Measurements from ENCODE around the gene LELP1. TPM values are rescaled to one million over a fixed set of nuclear protein-coding genes. Genes with fewer than 3 reads are reported as not detected.

Gene LELP1
- total and polyA plus RNA-seq, 2 of the 8 experiments (the other 6 are each of a cell fraction or from before 2014, with no cell fraction given) = not detected

DNA sequence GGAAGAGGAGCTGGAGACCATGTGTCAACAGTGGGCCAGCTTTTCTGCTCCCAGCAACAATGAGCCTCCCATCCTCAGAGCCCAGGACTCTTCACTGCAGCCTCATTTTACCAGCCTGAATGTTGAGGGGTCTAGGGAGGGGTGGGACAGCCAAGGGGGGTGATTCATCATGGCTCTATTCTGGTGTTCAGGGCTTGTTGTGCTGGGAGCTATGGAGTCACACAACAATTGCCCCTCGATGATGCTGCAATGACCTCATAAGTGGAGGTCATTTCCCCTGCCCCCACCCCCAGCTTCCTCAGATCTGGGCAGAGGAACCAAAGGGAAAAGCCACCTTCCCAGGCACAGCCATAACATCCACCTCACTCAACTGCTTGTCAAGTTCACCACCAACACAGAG lies at the start of gene LELP1 (continued):
- TF ChIP-seq, protein P1, sequence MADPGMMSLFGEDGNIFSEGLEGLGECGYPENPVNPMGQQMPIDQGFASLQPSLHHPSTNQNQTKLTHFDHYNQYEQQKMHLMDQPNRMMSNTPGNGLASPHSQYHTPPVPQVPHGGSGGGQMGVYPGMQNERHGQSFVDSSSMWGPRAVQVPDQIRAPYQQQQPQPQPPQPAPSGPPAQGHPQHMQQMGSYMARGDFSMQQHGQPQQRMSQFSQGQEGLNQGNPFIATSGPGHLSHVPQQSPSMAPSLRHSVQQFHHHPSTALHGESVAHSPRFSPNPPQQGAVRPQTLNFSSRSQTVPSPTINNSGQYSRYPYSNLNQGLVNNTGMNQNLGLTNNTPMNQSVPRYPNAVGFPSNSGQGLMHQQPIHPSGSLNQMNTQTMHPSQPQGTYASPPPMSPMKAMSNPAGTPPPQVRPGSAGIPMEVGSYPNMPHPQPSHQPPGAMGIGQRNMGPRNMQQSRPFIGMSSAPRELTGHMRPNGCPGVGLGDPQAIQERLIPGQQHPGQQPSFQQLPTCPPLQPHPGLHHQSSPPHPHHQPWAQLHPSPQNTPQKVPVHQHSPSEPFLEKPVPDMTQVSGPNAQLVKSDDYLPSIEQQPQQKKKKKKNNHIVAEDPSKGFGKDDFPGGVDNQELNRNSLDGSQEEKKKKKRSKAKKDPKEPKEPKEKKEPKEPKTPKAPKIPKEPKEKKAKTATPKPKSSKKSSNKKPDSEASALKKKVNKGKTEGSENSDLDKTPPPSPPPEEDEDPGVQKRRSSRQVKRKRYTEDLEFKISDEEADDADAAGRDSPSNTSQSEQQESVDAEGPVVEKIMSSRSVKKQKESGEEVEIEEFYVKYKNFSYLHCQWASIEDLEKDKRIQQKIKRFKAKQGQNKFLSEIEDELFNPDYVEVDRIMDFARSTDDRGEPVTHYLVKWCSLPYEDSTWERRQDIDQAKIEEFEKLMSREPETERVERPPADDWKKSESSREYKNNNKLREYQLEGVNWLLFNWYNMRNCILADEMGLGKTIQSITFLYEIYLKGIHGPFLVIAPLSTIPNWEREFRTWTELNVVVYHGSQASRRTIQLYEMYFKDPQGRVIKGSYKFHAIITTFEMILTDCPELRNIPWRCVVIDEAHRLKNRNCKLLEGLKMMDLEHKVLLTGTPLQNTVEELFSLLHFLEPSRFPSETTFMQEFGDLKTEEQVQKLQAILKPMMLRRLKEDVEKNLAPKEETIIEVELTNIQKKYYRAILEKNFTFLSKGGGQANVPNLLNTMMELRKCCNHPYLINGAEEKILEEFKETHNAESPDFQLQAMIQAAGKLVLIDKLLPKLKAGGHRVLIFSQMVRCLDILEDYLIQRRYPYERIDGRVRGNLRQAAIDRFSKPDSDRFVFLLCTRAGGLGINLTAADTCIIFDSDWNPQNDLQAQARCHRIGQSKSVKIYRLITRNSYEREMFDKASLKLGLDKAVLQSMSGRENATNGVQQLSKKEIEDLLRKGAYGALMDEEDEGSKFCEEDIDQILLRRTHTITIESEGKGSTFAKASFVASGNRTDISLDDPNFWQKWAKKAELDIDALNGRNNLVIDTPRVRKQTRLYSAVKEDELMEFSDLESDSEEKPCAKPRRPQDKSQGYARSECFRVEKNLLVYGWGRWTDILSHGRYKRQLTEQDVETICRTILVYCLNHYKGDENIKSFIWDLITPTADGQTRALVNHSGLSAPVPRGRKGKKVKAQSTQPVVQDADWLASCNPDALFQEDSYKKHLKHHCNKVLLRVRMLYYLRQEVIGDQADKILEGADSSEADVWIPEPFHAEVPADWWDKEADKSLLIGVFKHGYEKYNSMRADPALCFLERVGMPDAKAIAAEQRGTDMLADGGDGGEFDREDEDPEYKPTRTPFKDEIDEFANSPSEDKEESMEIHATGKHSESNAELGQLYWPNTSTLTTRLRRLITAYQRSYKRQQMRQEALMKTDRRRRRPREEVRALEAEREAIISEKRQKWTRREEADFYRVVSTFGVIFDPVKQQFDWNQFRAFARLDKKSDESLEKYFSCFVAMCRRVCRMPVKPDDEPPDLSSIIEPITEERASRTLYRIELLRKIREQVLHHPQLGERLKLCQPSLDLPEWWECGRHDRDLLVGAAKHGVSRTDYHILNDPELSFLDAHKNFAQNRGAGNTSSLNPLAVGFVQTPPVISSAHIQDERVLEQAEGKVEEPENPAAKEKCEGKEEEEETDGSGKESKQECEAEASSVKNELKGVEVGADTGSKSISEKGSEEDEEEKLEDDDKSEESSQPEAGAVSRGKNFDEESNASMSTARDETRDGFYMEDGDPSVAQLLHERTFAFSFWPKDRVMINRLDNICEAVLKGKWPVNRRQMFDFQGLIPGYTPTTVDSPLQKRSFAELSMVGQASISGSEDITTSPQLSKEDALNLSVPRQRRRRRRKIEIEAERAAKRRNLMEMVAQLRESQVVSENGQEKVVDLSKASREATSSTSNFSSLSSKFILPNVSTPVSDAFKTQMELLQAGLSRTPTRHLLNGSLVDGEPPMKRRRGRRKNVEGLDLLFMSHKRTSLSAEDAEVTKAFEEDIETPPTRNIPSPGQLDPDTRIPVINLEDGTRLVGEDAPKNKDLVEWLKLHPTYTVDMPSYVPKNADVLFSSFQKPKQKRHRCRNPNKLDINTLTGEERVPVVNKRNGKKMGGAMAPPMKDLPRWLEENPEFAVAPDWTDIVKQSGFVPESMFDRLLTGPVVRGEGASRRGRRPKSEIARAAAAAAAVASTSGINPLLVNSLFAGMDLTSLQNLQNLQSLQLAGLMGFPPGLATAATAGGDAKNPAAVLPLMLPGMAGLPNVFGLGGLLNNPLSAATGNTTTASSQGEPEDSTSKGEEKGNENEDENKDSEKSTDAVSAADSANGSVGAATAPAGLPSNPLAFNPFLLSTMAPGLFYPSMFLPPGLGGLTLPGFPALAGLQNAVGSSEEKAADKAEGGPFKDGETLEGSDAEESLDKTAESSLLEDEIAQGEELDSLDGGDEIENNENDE (IDR thresholded peaks at IDR 0.05; ENCODE audit: insufficient replicate concordance, low read length) = no peak
- TF ChIP-seq NANOG (IDR thresholded peaks at IDR 0.05; ENCODE audit: insufficient read depth, low read depth, low read length, poor library complexity, severe bottlenecking) (no peak), CTBP2 (IDR thresholded peaks at IDR 0.05; ENCODE audit: borderline replicate concordance, insufficient read depth, insufficient read length, low read length) (no peak), HDAC2 (IDR thresholded peaks at IDR 0.05; ENCODE audit: borderline replicate concordance in 1 of 2, low read depth in 2 of 2, low read length in 2 of 2) (no peak), CBX8 (IDR thresholded peaks at IDR 0.05; ENCODE audit: borderline replicate concordance, low read depth, low read length) (no peak), CEBPB (IDR thresholded peaks at IDR 0.05; ENCODE audit: low read depth, low read length) (no peak), HDAC6 (IDR thresholded peaks at IDR 0.05; ENCODE audit: low read depth, low read length) (no peak), RFX5 (IDR thresholded peaks at IDR 0.05; ENCODE audit: borderline replicate concordance, low read depth, low read length) (no peak)

All from H1 (cell line).